HG02943 (cell line): ENCODE data around the gene PHLDB1.
"Not testable (repeated sequence)": the region's sequence is repeated elsewhere in the genome, so short reads cannot be mapped to it uniquely, and the experiment has no call there.

ENCODE experiments used
- ATAC-seq: cut with Tn5 transposase; IDR thresholded peaks from one replicate; pipeline ENCODE4 v1.9.1; 2021; ENCODE audit warnings: mild to moderate bottlenecking, low read depth, moderate library complexity; ENCODE audit not compliant: unreplicated experiment

Gene PHLDB1

DNA sequence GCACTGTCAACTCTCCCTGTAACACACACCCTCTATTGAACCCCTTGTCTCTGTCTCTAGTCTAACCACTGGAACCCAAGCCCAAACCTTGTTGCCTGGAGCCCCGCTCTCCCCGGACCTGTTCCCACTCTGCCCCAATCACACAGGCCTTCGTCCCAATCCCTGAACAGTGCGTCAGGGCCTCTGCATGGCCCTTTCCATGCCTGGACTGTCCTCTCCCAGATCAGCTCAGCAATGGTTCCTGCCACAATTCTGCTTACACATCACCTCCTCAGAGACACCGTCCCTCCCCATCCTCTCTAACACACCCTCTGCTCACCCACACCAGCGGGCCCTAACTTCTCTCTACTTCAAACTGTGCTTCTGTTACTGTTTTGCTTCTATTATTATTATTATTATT lies 70.6 kb downstream of the PHLDB1 start:
- no peak for ATAC-seq

GRCh38 chr11:118678908-118679307 lies 71.5 kb downstream of the PHLDB1 start:
- ATAC-seq, result not testable (repeated sequence)

GRCh38 chr11:118679483-118679882 lies 72.1 kb downstream of the PHLDB1 start, which contains the start of gene TREH:
Gene TREH (minus strand): TSS chr11:118679650. CDS start chr11:118679627, 23 bp downstream.
- ATAC-seq, result no peak

- no peak for ATAC-seq
Measured at GRCh38 chr11:118682372-118682771, 75.0 kb downstream of the PHLDB1 start.

DNA sequence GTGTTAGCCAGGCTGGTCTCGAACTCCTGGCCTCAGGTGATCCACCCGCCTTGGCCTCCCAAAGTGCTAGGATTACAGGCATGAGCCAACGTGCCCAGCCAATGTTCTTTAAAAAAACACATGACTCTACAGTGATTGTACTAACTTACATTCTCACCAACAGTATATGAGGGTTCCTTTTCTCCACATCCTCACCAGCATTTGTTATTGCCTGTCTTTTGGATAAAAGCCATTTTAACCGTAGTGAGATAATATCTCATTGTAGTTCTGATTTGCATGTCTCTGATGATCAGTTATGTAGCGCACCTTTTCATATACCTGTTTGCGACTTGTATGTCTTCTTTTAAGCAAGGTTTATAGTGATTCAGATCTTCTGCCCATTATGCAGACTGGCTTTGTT lies 75.5 kb downstream of the PHLDB1 start:
- ATAC-seq, result not testable (repeated sequence)

DNA sequence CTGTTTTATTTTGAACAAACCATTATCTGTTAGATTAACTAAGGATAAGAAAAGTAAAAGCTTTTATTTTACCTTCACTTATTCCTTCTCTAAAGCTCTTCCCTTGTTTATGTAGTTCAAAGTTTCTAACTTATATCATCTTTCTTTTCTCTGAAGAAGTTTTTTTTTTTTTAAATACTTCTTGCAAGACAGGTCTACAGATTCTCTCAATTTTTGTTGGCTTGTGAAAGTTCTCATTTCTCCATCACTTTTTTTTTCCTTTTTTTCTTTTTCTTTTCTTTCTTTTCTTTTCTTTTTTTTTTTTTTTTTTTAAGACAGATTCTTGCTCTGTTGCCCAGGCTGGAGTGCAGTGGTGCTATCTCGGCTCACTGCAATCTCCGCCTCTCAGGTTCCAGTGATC lies 76.8 kb downstream of the PHLDB1 start:
- ATAC-seq, result no peak

- ATAC-seq, result no peak
Measured at GRCh38 chr11:118687906-118688305, 80.5 kb downstream of the PHLDB1 start.

GRCh38 chr11:118688339-118688738 lies 80.9 kb downstream of the PHLDB1 start:
- ATAC-seq, result not testable (repeated sequence)

GRCh38 chr11:118688851-118689502 lies 81.6 kb downstream of the PHLDB1 start:
- ATAC-seq, result no peak

- ATAC-seq, result no peak
Measured at GRCh38 chr11:118689503-118689851, 82.1 kb downstream of the PHLDB1 start.

DNA sequence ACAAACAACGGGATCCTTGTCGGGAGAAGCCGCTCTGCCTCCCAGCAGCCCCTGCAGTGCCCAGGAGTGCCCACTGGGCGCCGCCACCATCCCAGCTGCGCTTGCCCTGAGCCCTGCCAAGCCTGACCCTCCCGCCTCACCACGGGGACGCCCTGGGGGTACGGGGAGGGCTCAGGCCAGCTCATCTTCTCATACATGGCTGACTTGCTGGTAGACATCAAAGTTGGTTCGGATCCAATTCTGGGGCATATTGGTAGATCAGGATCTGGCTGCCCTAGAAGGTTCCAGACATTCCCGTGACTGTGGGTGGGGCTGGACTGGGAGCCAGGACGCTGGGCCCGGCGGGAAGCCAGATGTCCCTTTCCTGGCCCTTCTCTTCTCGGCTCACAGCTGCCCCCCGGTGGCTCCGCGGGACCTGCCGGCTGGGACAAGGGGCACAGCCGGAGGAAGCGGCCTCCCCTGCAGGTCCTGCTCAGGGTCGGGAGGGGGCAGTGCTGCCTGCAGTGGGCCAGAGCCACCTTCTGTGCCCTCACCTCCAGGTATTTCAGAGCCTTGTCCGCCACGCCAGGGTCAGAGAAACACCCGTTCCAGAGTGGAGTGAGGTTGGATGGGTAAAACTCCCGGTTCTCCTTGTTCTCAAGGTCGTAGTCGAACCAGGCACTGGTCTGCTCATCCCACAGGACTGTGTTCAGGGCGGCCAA lies 82.6 kb downstream of the PHLDB1 start:
- ATAC-seq, result no peak

- ATAC-seq, result no peak
Measured at GRCh38 chr11:118690553-118691304, 83.3 kb downstream of the PHLDB1 start.

- ATAC-seq, result no peak
Measured at GRCh38 chr11:118691926-118692830, 84.8 kb downstream of the PHLDB1 start.

DNA sequence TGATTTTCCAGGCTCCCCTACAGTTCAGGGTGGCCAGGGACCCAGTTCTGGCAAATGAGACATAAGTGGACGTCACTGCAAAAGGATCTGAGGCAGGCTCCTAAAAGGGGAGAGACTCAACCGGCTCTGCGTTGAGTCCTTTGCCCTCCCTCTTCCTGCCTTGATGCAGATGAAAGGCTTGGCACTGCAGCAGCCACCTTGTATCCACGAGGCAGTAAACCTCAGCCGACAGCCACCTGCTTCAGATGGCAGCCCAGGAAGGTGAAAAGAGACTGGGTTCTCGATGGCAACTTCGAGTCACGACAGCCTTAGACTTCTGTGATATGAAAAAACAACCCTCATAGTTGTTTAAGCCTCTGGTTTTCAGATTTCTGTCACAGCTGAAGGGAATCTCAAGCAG lies 86.8 kb downstream of the PHLDB1 start:
- ATAC-seq, result no peak

DNA sequence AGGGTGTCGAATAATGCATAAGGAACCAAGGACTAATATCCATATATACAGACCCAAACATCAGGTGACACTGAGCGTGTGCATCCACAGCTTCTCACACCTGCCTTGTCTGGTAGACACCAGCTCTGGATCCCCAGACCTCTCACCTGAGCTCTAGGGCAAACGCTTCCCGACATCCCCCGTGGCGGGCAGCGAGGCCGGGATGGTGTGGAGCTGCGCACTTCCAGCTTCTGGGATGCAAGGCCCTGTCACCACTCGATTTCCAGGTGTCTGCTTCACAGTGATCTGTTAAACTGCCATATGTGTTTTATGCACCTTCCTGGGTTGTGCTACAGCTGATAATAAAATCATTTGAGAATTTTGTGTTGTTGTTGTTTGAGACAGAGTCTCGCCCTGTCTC lies 87.4 kb downstream of the PHLDB1 start:
- no peak for ATAC-seq

DNA sequence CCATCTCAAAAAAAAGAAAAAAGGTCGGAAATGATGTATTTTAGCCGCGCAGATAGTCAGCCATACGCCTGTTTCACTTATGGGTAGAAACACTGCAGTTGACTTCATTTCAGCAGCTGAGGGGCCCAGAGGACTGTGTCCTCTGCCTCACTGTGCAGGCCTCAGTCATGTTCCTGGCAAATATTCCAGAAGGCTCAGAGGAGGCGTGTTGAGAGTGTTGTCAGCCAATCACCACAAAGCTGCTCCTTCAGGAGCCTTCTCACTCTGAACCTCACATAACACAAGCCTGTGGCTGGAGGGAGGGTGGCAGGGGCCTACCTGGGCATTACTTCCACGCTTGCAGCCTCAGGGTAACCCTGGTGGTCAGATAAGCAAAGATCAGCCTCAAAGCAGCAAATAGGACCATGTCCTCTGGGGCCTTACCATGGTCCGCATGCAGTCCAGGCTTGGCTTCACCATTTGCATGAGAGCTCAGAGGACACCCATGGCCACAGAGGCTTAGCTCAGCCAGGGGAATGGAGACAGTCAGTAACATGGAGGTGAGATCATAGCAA lies 89.3 kb downstream of the PHLDB1 start:
- ATAC-seq, result no peak

DNA sequence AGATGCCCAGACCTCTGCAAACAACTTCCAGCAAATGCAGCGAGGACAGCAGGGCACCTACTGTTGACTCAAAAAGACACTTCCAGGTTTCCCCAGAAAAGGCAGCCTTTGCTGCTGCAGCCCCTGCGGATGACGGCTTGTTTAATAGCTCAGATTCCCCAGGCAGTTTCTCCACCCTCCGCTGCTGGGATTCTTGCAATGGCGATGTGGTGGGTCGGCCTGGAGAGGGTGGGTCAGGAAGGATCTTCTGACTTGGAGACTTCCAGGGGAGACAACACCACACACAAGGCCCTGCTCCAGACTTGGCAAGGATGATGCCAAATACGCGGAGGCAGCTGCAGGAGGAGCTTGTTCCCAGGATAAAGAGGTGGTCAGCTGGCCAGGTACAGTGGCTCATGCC lies 89.9 kb downstream of the PHLDB1 start:
- ATAC-seq, result no peak

- ATAC-seq, result no peak
Measured at GRCh38 chr11:118699506-118700220, 92.2 kb downstream of the PHLDB1 start.

DNA sequence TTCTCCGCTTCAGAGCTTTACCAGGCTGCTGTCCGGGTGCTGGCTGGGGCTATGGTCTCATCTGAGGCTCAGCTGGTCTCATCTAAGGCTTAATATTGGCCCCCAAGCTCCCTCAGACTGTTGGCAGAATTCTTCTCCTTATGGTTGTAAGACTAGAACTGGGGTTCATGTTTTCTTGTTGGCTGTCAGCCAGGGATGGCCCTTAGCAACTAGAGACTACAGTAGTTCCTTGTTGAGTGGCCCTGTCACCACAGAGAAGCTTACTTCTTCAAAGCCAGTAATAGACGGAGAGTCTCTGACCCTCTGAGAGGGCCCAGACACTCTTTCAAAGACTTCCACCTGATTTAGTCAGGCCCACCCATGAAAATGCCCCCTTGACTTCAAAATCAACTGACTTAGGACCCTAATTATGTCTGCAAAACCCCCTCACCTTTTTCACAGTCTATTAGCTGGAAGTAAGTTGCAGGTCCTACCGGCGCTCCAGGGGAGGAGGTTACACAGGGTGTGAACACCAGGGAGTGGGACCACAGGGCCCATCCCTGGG lies 96.2 kb downstream of the PHLDB1 start:
- ATAC-seq, result no peak
